Nephron progenitor cell (in vitro differentiated cells): ENCODE results near the gene TRIM31.

Experiments used
- DNase-seq: peaks from one replicate; pipeline ENCODE4 v3.0.0; 2021
- H3K27ac Mint-ChIP-seq: 2 replicates; pipeline ENCODE4 v1.8.0; 2021; ENCODE audit warnings: mild to moderate bottlenecking, moderate library complexity, mixed read lengths
- H3K27me3 Mint-ChIP-seq: 2 replicates; pipeline ENCODE4 v1.8.0; 2021; ENCODE audit warnings: mild to moderate bottlenecking, low read depth, mixed read lengths; ENCODE audit not compliant: poor library complexity
- H3K36me3 Mint-ChIP-seq: 2 replicates; pipeline ENCODE4 v1.8.0; 2021; ENCODE audit warnings: low read depth, mixed read lengths
- H3K4me1 Mint-ChIP-seq: 2 replicates; pipeline ENCODE4 v1.8.0; 2021; ENCODE audit warnings: mixed read lengths
- H3K4me3 Mint-ChIP-seq: 2 replicates; pipeline ENCODE4 v1.8.0; 2021; ENCODE audit warnings: mild to moderate bottlenecking, moderate library complexity, mixed read lengths
- H3K9me3 Mint-ChIP-seq: 2 replicates; pipeline ENCODE4 v1.8.0; 2021; ENCODE audit warnings: mild to moderate bottlenecking, moderate library complexity, mixed read lengths
- CTCF ChIP-seq: fragments of 200-600 bp; sonication (generic); IDR thresholded peaks from 2 replicates; pipeline ENCODE4 v1.5.0; 2021; ENCODE audit warnings: antibody characterized with exemption

The TRIM31 gene

GRCh38 chr6:30055513-30055912, 57.4 kb downstream of the TRIM31 start:
- no peaks in the 10 kb centered on the region for H3K9me3 Mint-ChIP-seq
- DNase-seq: no peak
- H3K4me1 Mint-ChIP-seq: peaks cover 12% of the 10 kb centered on the region
- TF ChIP-seq CTCF: no peak
- peaks cover 5% of the 10 kb centered on the region for H3K36me3 Mint-ChIP-seq
- no peaks in the 10 kb centered on the region for H3K27me3 Mint-ChIP-seq
- H3K4me3 Mint-ChIP-seq: no peak overlapping the region
- no peak overlapping the region for H3K27ac Mint-ChIP-seq

- no peak overlapping the region for H3K4me3 Mint-ChIP-seq
- no peaks in the 10 kb centered on the region for H3K9me3 Mint-ChIP-seq
- no peak for DNase-seq
- no peak overlapping the region for H3K27ac Mint-ChIP-seq
- H3K36me3 Mint-ChIP-seq: peaks cover 5% of the 10 kb centered on the region
- TF ChIP-seq CTCF: no peak
- H3K4me1 Mint-ChIP-seq: no peaks in the 10 kb centered on the region
- no peaks in the 10 kb centered on the region for H3K27me3 Mint-ChIP-seq
Observed at GRCh38 chr6:30053682-30054081, 59.2 kb downstream of the TRIM31 start.
